Fibroblast of upper back skin (primary cell): ENCODE data around the gene BEND7.
"Not testable (repeated sequence)": the region's sequence is repeated elsewhere in the genome, so short reads cannot be mapped to it uniquely, and the experiment has no call there.

Experiments used
- DNase-seq: peaks from one replicate; pipeline ENCODE4 v3.0.0-alpha.2; 2013

The BEND7 gene

GRCh38 chr10:13416760-13417159 lies 112.1 kb downstream of the BEND7 start:
- no peak for DNase-seq

GRCh38 chr10:13414855-13415254 lies 114.0 kb downstream of the BEND7 start:
- peak; percentile 4 for DNase-seq

- no peak for DNase-seq
Measured at GRCh38 chr10:13414137-13414536, 114.7 kb downstream of the BEND7 start.

GRCh38 chr10:13412894-13413293 lies 115.9 kb downstream of the BEND7 start:
- no peak for DNase-seq

- no peak for DNase-seq
Measured at GRCh38 chr10:13404791-13405190, 124.0 kb downstream of the BEND7 start.

- no peak for DNase-seq
Measured at GRCh38 chr10:13404305-13404759, 124.5 kb downstream of the BEND7 start.

- not testable (repeated sequence) for DNase-seq
Measured at GRCh38 chr10:13403426-13403825, 125.4 kb downstream of the BEND7 start.

GRCh38 chr10:13402021-13402420 lies 126.8 kb downstream of the BEND7 start:
- no peak for DNase-seq

- no peak for DNase-seq
Measured at GRCh38 chr10:13401142-13401541, 127.7 kb downstream of the BEND7 start.

GRCh38 chr10:13400196-13400965 lies 128.4 kb downstream of the BEND7 start:
- no peak for DNase-seq

- DNase-seq, result no peak
Measured at GRCh38 chr10:13399752-13400151, 129.1 kb downstream of the BEND7 start.

- DNase-seq, result no peak
Measured at GRCh38 chr10:13399236-13399635, 129.6 kb downstream of the BEND7 start.

GRCh38 chr10:13397052-13397451 lies 131.8 kb downstream of the BEND7 start:
- DNase-seq, result no peak

- no peak for DNase-seq
Measured at GRCh38 chr10:13396369-13396768, 132.4 kb downstream of the BEND7 start.

GRCh38 chr10:13395540-13395939 lies 133.3 kb downstream of the BEND7 start:
- no peak for DNase-seq

GRCh38 chr10:13393640-13394039 lies 135.2 kb downstream of the BEND7 start:
- no peak for DNase-seq

GRCh38 chr10:13392701-13393100 lies 136.1 kb downstream of the BEND7 start:
- DNase-seq, result no peak
